Gastroesophageal sphincter (tissue), 4 donors: ENCODE measurements around the gene WNT3. TPM values are rescaled to one million over a fixed set of nuclear protein-coding genes. Genes with fewer than 3 reads are reported as not detected.
"Not testable (repeated sequence)": the region's sequence is repeated elsewhere in the genome, so short reads cannot be mapped to it uniquely, and the experiment has no call there.

Experiments used
- ATAC-seq: fragments of 150-250 bp; one replicate; pipeline ENCODE4 v1.9.1; 2016; ENCODE audit warnings: mild to moderate bottlenecking, moderate library complexity
- H3K27ac ChIP-seq, 4 donors: fragments of 200-600 bp; sonication (generic) in 3 of 4; 1 replicate in 3 of 4; 2 replicates in 1 of 4; pipeline ENCODE4 v1.5.1; 2016 to 2019
- H3K27me3 ChIP-seq: fragments of 200-600 bp; sonication (generic); one replicate; pipeline ENCODE4 v1.5.1; 2019
- H3K36me3 ChIP-seq, 2 donors: fragments of 200-600 bp; sonication (generic); one replicate each; pipeline ENCODE4 v1.5.1; 2019; ENCODE audit warnings: control low read depth in 1 of 2
- H3K4me1 ChIP-seq, 3 donors: fragments of 200-600 bp; sonication (generic); 1 replicate in 2 of 3; 2 replicates in 1 of 3; pipeline ENCODE4 v1.5.1; 2016 to 2019; ENCODE audit warnings: control low read depth in 2 of 3
- H3K4me3 ChIP-seq, 2 donors: fragments of 200-600 bp; sonication (generic); one replicate each; pipeline ENCODE4 v1.5.1; 2019; ENCODE audit warnings: mild to moderate bottlenecking in 1 of 2, moderate library complexity in 1 of 2
- H3K9me3 ChIP-seq, 3 donors: fragments of 200-600 bp; sonication (generic); one replicate each; pipeline ENCODE4 v1.5.1; 2017 to 2019; ENCODE audit warnings: control low read depth in 2 of 3
- CTCF ChIP-seq, 4 experiments: fragments of 200-600 bp in 2 of 4; fragments of 450-650 bp in 2 of 4; sonication (generic) in 1 of 4; IDR thresholded peaks; one replicate each; pipeline ENCODE4 v1.5.1; 2017 to 2019; ENCODE audit warnings: antibody characterized with exemption in 4 of 4, mild to moderate bottlenecking in 2 of 4, moderate library complexity in 2 of 4
- EP300 ChIP-seq: sonication (generic); formaldehyde crosslinking; IDR thresholded peaks from one replicate; pipeline ENCODE4 v1.6.1; 2017; ENCODE audit warnings: antibody characterized with exemption, mild to moderate bottlenecking
- POLR2A ChIP-seq, 2 donors: fragments of 450-650 bp; IDR thresholded peaks; one replicate each; pipeline ENCODE4 v1.6.1; 2017; ENCODE audit warnings: antibody characterized with exemption in 2 of 2, mild to moderate bottlenecking in 2 of 2, moderate library complexity in 1 of 2
- POLR2AphosphoS5 ChIP-seq: sonication (generic); formaldehyde crosslinking; IDR thresholded peaks from one replicate; pipeline ENCODE4 v1.6.1; 2017; ENCODE audit warnings: antibody characterized with exemption
- WGBS, 2 donors: methylation state at CpG; one replicate each; pipeline ENCODE4 v1.1.5; 2018; ENCODE audit warnings: low coverage in 1 of 2; 5-methylcytosine and 5-hydroxymethylcytosine counted together
- total RNA-seq, 4 donors: library from RNA; depleted of rRNA; stranded (reverse); fragments of >200 nt; gene quantifications; one replicate each; pipeline ENCODE4 v1.1.0, GENCODE V29; 2016

WNT3 gene
- total RNA-seq, 4 donors from 2014 or later, result 0.62 to 1.4 (median 0.99) TPM

GRCh38 chr17:46771561-46772474, 46.7 kb downstream of the WNT3 start:
- Histone ChIP-seq H3K27ac (peak overlapping the region in 3 of 4 donors; percentile 76 to 82 (median 78)), H3K27me3 (peaks cover 17% of the 10 kb centered on the region)
- 5% methylated on average over 17 of the region's 135 CpGs; no CpG with 5 or more reads in 1 of the 2 donors for WGBS, 2 donors

GRCh38 chr17:46770818-46771560, 47.5 kb downstream of the WNT3 start:
- peak; percentile 65 for ATAC-seq
- H3K36me3 ChIP-seq, result no peaks in the 10 kb centered on the region
- peak overlapping the region in 3 of 4 donors; percentile 76 to 82 (median 78) for H3K27ac ChIP-seq
- H3K9me3 ChIP-seq, result no peaks in the 10 kb centered on the region
- H3K4me1 ChIP-seq, result peaks cover 0 to 26% (median 5%) of the 10 kb centered on the region in 3 donors
- peak overlapping the region; percentile 35 to 70 for H3K4me3 ChIP-seq
- TF ChIP-seq POLR2AphosphoS5, result no peak
- TF ChIP-seq CTCF (IDR thresholded peaks at IDR 0.05), result no peak
- peak in 1 of 2 donors; percentile 22 for TF ChIP-seq POLR2A (IDR thresholded peaks at IDR 0.05)
- no peak for TF ChIP-seq EP300
- H3K27me3 ChIP-seq, result peaks cover 10% of the 10 kb centered on the region
- WGBS, 2 donors, result 28% methylated on average over 9 of the region's 73 CpGs; no CpG with 5 or more reads in 1 of the 2 donors

More at GRCh38 chr17:46771561-46772474, 46.7 kb downstream of the WNT3 start:
- TF ChIP-seq POLR2AphosphoS5 (peak; percentile 31), CTCF (IDR thresholded peaks at IDR 0.05) (no peak)
- Histone ChIP-seq H3K4me1 (peaks cover 0 to 26% (median 5%) of the 10 kb centered on the region in 3 donors), H3K9me3 (no peaks in the 10 kb centered on the region), H3K4me3 (peak overlapping the region; percentile 35 to 70), H3K36me3 (no peaks in the 10 kb centered on the region)
- peak; percentile 62 for ATAC-seq

- no peak for TF ChIP-seq EP300
- no peak for TF ChIP-seq POLR2AphosphoS5
- no peak for TF ChIP-seq CTCF (IDR thresholded peaks at IDR 0.05)
- TF ChIP-seq POLR2A (IDR thresholded peaks at IDR 0.05), result no peak
- H3K9me3 ChIP-seq, result no peaks in the 10 kb centered on the region
- no peak for ATAC-seq
- peaks cover 0 to 26% (median 5%) of the 10 kb centered on the region in 3 donors for H3K4me1 ChIP-seq
- peak overlapping the region in 1 of 2 donors; percentile 70 for H3K4me3 ChIP-seq
- H3K27me3 ChIP-seq, result peaks cover 7% of the 10 kb centered on the region
- 69% methylated on average over 5 of the region's 14 CpGs; no CpG with 5 or more reads in 1 of the 2 donors for WGBS, 2 donors
- peak overlapping the region in 2 of 4 donors; percentile 76 to 78 for H3K27ac ChIP-seq
- H3K36me3 ChIP-seq, result no peaks in the 10 kb centered on the region
These were observed 48.1 kb downstream of the WNT3 start for GRCh38 chr17:46770439-46770817.

GRCh38 chr17:46769531-46770438, 48.7 kb downstream of the WNT3 start:
- TF ChIP-seq POLR2A (IDR thresholded peaks at IDR 0.05) (no peak), POLR2AphosphoS5 (no peak), EP300 (no peak), CTCF (IDR thresholded peaks at IDR 0.05) (no peak)
- H3K27ac ChIP-seq, result no peak overlapping the region
- H3K27me3 ChIP-seq, result peaks cover 7% of the 10 kb centered on the region
- ATAC-seq, result no peak
- no peaks in the 10 kb centered on the region for H3K9me3 ChIP-seq
- peak overlapping the region in 1 of 2 donors; percentile 29 for H3K4me3 ChIP-seq
- H3K36me3 ChIP-seq, result no peaks in the 10 kb centered on the region
- H3K4me1 ChIP-seq, result peaks cover 0 to 26% (median 5%) of the 10 kb centered on the region in 3 donors
- 33 to 60% methylated on average over 1 of the region's 56 CpGs for WGBS, 2 donors

GRCh38 chr17:46768896-46769295, 49.6 kb downstream of the WNT3 start:
- 92 to 100% methylated on average over 2 to 5 of the region's 14 CpGs for WGBS, 2 donors
- peaks cover 0 to 26% (median 5%) of the 10 kb centered on the region in 3 donors for H3K4me1 ChIP-seq
- ATAC-seq, H3K36me3 ChIP-seq, H3K27ac ChIP-seq, H3K9me3 ChIP-seq, H3K27me3 ChIP-seq, H3K4me3 ChIP-seq: not testable (repeated sequence)
